Breast epithelium (tissue), 3 donors: Measurements from ENCODE around the gene SELENOM.

Source experiments
- CTCF ChIP-seq, 3 donors: fragments of 450-650 bp; IDR thresholded peaks; one replicate each; pipeline ENCODE4 v1.5.1; 2016 to 2017; ENCODE audit warnings: antibody characterized with exemption in 3 of 3, mild to moderate bottlenecking in 3 of 3, moderate library complexity in 3 of 3
- POLR2AphosphoS5 ChIP-seq, 3 donors: sonication (generic); formaldehyde crosslinking; IDR thresholded peaks; one replicate each; pipeline ENCODE4 v1.6.1; 2017; ENCODE audit warnings: antibody characterized with exemption in 3 of 3

DNA sequence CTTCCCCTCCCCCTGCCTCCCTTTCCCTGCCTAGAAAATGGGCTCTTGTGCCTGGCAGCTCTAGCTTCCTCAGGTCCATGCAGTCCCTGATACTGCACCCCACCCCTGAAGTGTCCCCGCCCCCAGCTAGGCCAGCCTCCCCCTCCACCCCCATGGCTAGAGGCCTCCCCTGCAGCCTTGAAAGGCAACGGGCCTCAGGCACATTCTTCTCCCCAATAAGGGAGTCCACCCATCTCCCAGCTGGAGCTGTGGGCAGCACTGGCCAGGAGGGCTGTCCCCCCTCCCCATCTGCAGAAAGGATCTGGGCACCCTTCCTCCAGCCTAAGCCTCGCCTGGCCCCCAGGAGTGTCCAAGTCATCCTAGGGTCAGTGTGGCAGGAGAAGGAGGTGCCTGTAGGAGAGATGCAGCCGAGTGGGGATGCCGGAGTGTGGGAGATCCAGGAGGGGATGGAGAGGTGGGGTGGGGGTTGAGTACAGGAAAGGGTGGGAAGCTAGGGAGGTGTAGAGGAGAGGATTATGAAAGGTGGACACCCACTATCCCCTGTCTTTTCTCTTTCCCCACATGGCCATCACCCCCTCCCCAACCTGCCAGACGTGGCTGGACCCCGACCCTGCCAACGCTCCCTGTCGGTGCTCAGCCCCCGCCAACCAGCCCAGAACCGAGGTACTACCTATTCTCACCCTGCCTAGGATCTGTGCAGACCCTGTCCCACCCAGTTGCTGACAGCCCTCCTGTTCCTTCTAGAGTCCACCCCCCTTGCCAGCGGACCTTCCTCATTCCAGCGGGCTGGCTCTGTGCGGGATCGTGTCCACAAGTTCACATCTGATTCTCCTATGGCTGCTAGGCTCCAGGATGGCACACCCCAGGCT is 16.9 kb downstream of the SELENOM start:
- TF ChIP-seq CTCF (IDR thresholded peaks at IDR 0.05): no peak
- TF ChIP-seq POLR2AphosphoS5 (IDR thresholded peaks at IDR 0.05): no peak
